HepG2 (cell line): ENCODE data around the gene IPMK. TPM values are rescaled to one million over a fixed set of nuclear protein-coding genes. Genes with fewer than 3 reads are reported as not detected.

Experiments used
- ARID2 ChIP-seq: sonication (generic); formaldehyde crosslinking; IDR thresholded peaks from 2 replicates; pipeline ENCODE4 v1.8.1; 2022; ENCODE audit warnings: mild to moderate bottlenecking, missing genetic modification reagents, borderline replicate concordance
- ELF1 ChIP-seq: sonication (generic); formaldehyde crosslinking; IDR thresholded peaks from 2 replicates; pipeline ENCODE4 v1.4.0; 2020; ENCODE audit warnings: missing genetic modification reagents
- ETV6 ChIP-seq: sonication (generic); formaldehyde crosslinking; conservative IDR thresholded peaks from 2 replicates; pipeline ENCODE4 v1.4.0; 2020; ENCODE audit warnings: missing genetic modification reagents
- FIP1L1 ChIP-seq: fragments of 200-400 bp; formaldehyde crosslinking; IDR thresholded peaks from 2 replicates; pipeline ENCODE4 v1.6.1; 2018; ENCODE audit warnings: low read depth, mild to moderate bottlenecking, low read length, moderate library complexity, borderline replicate concordance; ENCODE audit not compliant: insufficient read depth
- IKZF4 ChIP-seq: sonication (generic); formaldehyde crosslinking; IDR thresholded peaks from 2 replicates; pipeline ENCODE4 v1.5.1; 2020; ENCODE audit warnings: borderline replicate concordance, mild to moderate bottlenecking, low read depth, missing genetic modification reagents; ENCODE audit errors: not compliant biosample characterization
- KDM5A ChIP-seq: fragments of 200-600 bp; sonication (generic); IDR thresholded peaks from 2 replicates; pipeline ENCODE4 v1.7.0; 2018; ENCODE audit warnings: antibody characterized with exemption, mild to moderate bottlenecking, low read length, borderline replicate concordance
- NCOR1 ChIP-seq: fragments of 200-600 bp; sonication (generic); IDR thresholded peaks from 2 replicates; pipeline ENCODE4 v1.7.0; 2017; ENCODE audit warnings: antibody characterized with exemption, low read length, borderline replicate concordance
- RBFOX2 ChIP-seq: fragments of 200-400 bp; formaldehyde crosslinking; IDR thresholded peaks from 2 replicates; pipeline ENCODE4 v1.6.1; 2017; ENCODE audit warnings: low read depth, mild to moderate bottlenecking, low read length
- RFX3 ChIP-seq: IDR thresholded peaks from 2 replicates; pipeline ENCODE4 v1.6.1; 2016; ENCODE audit warnings: missing biosample characterization, missing genetic modification reagents
- SMC3 ChIP-seq: IDR thresholded peaks from 2 replicates; pipeline ENCODE4 v1.6.1; 2011; ENCODE audit warnings: low read length, improper control_type of control experiment
- SP4 ChIP-seq: sonication (generic); formaldehyde crosslinking; IDR thresholded peaks from 2 replicates; pipeline ENCODE4 v1.8.1; 2023; ENCODE audit warnings: mild to moderate bottlenecking, missing genetic modification reagents
- TGIF2 ChIP-seq: IDR thresholded peaks from 2 replicates; pipeline ENCODE4 v1.6.1; 2016; ENCODE audit warnings: control low read depth, missing compliant biosample characterization
- THAP8 ChIP-seq: sonication (generic); formaldehyde crosslinking; IDR thresholded peaks from 2 replicates; pipeline ENCODE4 v1.5.1; 2020; ENCODE audit warnings: missing genetic modification reagents, mild to moderate bottlenecking, borderline replicate concordance
- TRIM24 ChIP-seq: sonication (generic); formaldehyde crosslinking; IDR thresholded peaks from 2 replicates; pipeline ENCODE4 v1.8.0; 2022; ENCODE audit warnings: mild to moderate bottlenecking, missing genetic modification reagents
- TSC22D2 ChIP-seq: sonication (generic); formaldehyde crosslinking; IDR thresholded peaks from 2 replicates; pipeline ENCODE4 v1.5.1; 2020; ENCODE audit warnings: missing genetic modification reagents, mild to moderate bottlenecking, borderline replicate concordance
- ZBED4 ChIP-seq: sonication (generic); formaldehyde crosslinking; IDR thresholded peaks from 2 replicates; pipeline ENCODE4 v1.4.0; 2020; ENCODE audit warnings: missing genetic modification reagents, borderline replicate concordance
- ZBTB37 ChIP-seq: sonication (generic); formaldehyde crosslinking; IDR thresholded peaks from 2 replicates; pipeline ENCODE4 v1.4.0; 2020; ENCODE audit warnings: mild to moderate bottlenecking, missing genetic modification reagents
- ZNF350 ChIP-seq: sonication (generic); formaldehyde crosslinking; IDR thresholded peaks from 2 replicates; pipeline ENCODE4 v1.4.0; 2020; ENCODE audit warnings: mild to moderate bottlenecking, low read depth, missing genetic modification reagents, borderline replicate concordance
- ZNF382 ChIP-seq: sonication (generic); formaldehyde crosslinking; IDR thresholded peaks from 2 replicates; pipeline ENCODE4 v1.5.0; 2020; ENCODE audit warnings: missing genetic modification reagents, mild to moderate bottlenecking, borderline replicate concordance
- ZNF441 ChIP-seq: sonication (generic); formaldehyde crosslinking; IDR thresholded peaks from 2 replicates; pipeline ENCODE4 v1.7.0; 2021; ENCODE audit warnings: missing genetic modification reagents, borderline replicate concordance
- ZNF556 ChIP-seq: sonication (generic); formaldehyde crosslinking; IDR thresholded peaks from 2 replicates; pipeline ENCODE4 v1.4.0; 2020; ENCODE audit warnings: mild to moderate bottlenecking, missing genetic modification reagents, borderline replicate concordance
- ZNF790 ChIP-seq: sonication (generic); formaldehyde crosslinking; IDR thresholded peaks from 2 replicates; pipeline ENCODE4 v1.8.0; 2022; ENCODE audit warnings: missing genetic modification reagents, mild to moderate bottlenecking, borderline replicate concordance
- ZSCAN31 ChIP-seq: sonication (generic); formaldehyde crosslinking; IDR thresholded peaks from 2 replicates; pipeline ENCODE4 v1.5.0; 2020; ENCODE audit warnings: low read depth, mild to moderate bottlenecking, missing genetic modification reagents
- polyA plus RNA-seq, 8 experiments: library from polyadenylated mRNA; depleted of rRNA in 3 of 8; stranded (reverse) in 7 of 8; unstranded in 1 of 8; fragments of >200 nt; fragmentation: Illumina TruSeq in 4 of 8; extraction: Trizol in 4 of 8; gene quantifications; 2 replicates each; pipeline versions ENCODE4 v1.2.1 to v1.2.3, GENCODE V29; 2011 to 2016; ENCODE audit warnings: low read depth in 4 of 8, missing spikeins in 1 of 8, mixed read lengths in 1 of 8; ENCODE audit not compliant: insufficient read depth in 1 of 8
- total RNA-seq, 5 experiments: library from RNA; depleted of rRNA; stranded (reverse); fragments of >200 nt; fragmentation: Illumina TruSeq; extraction: Trizol; gene quantifications; 2 replicates each; pipeline ENCODE4 v1.2.3, GENCODE V29; 2016; ENCODE audit warnings: low read depth in 1 of 5

The IPMK gene
- total and polyA plus RNA-seq, 2 of the 13 experiments (the other 11 are each of a cell fraction or from before 2014, with no cell fraction given), result 2.7 to 3.9 TPM

DNA sequence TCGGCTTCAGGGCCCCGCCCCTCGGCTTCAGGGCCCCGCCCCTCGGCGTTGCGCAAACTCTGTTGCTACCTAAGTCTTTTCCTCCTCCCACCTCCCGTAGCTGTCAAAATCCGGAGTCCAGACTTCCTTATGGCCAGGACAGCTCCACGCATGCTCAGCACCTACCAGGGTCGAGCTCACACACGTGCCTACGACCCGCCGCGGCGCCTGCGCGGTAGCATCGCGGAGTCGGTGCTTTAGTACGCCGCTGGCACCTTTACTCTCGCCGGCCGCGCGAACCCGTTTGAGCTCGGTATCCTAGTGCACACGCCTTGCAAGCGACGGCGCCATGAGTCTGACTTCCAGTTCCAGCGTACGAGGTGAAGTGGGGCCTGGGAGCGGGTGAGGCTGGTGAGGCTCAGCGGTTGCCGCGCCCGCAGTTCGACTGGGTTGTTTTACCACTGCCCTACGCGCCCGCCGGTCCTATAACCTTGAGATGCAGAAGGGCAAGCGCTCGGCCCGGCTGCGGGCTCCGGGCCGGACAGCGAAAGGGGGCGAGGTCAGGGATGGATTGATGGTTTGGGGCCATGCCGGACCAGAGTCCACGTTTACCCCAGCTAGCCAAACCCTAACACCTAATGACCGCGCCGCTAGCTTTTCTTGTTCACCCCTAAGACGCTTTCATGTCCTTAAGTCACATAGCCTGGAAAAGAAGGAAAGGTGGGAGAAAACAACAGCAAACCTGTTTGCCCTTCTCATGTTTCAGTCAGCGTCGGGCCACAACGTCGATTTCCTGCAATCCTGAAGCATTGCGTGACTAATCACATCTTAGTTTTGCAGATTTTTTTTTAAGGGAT is 1.5 kb upstream of the IPMK start, which contains the start of gene CISD1 (continued):
- TF ChIP-seq ZSCAN31 (CRISPR knock-in tag), result peak; percentile 95
- TF ChIP-seq ARID2 (CRISPR knock-in tag), result peak; percentile 100
- TF ChIP-seq TSC22D2 (CRISPR knock-in tag), result peak; percentile 88
- peak; percentile 95 for TF ChIP-seq RBFOX2
- TF ChIP-seq ZBTB37 (CRISPR knock-in tag), result peak; percentile 67; the same call in 1 of the 2 replicates
- peak; percentile 88 for TF ChIP-seq SP4 (CRISPR knock-in tag)
- peak; percentile 65; the same call in 1 of the 2 replicates for TF ChIP-seq ZNF790 (CRISPR knock-in tag)
- no peak for TF ChIP-seq ZNF382 (CRISPR knock-in tag)
- TF ChIP-seq ZNF556 (CRISPR knock-in tag), result no peak; the same call in 1 of the 2 replicates
- no peak for TF ChIP-seq RFX3
- no peak for TF ChIP-seq FIP1L1
- TF ChIP-seq THAP8 (CRISPR knock-in tag), result 0 out of 2 replicates have a peak, but pooled peaks have one; percentile 42
- TF ChIP-seq ETV6 (CRISPR knock-in tag), result peak; percentile 67; the same call in 1 of the 2 replicates
- TF ChIP-seq ELF1 (CRISPR knock-in tag), result peak; percentile 81
- TF ChIP-seq TRIM24 (CRISPR knock-in tag), result no peak
- peak; percentile 97; the same call in 1 of the 2 replicates for TF ChIP-seq ZNF350 (CRISPR knock-in tag)
- peak; percentile 50; the same call in 1 of the 2 replicates for TF ChIP-seq KDM5A
- TF ChIP-seq SMC3, result no peak
- TF ChIP-seq TGIF2 (CRISPR knock-in tag), result peak; percentile 96
- peak; percentile 91 for TF ChIP-seq ZNF441 (CRISPR knock-in tag)
- peak; percentile 87; the same call in 1 of the 2 replicates for TF ChIP-seq ZBED4 (CRISPR knock-in tag)
- TF ChIP-seq NCOR1, result peak; percentile 6; the same call in 1 of the 2 replicates
- TF ChIP-seq IKZF4 (CRISPR knock-in tag), result peak; percentile 88
